Osteoblast (primary cell): Measurements from ENCODE around the gene C7orf33. TPM values are rescaled to one million over a fixed set of nuclear protein-coding genes. Genes with fewer than 3 reads are reported as not detected.
A peak's percentile ranks its signal among the peaks of the same experiment; 100 is the strongest.

ENCODE experiments used
- DNase-seq: peaks from one replicate; pipeline ENCODE4 v3.0.0; 2011; ENCODE audit warnings: low spot score, mixed read lengths; ENCODE audit not compliant: insufficient read length; ENCODE audit errors: missing footprints
- H2AFZ ChIP-seq: 2 replicates; pipeline ENCODE4 v1.6.0; 2011; ENCODE audit warnings: mild to moderate bottlenecking, low read length
- H3K27ac ChIP-seq: 2 replicates; pipeline ENCODE4 v1.5.1; 2011; ENCODE audit warnings: mild to moderate bottlenecking, low read depth, low read length, moderate library complexity
- H3K27me3 ChIP-seq: 2 replicates; pipeline ENCODE4 v1.6.0; 2012; ENCODE audit warnings: mild to moderate bottlenecking, control low read depth, inconsistent platforms, low read length, moderate library complexity; ENCODE audit not compliant: insufficient read depth
- H3K36me3 ChIP-seq: 2 replicates; pipeline ENCODE4 v1.5.1; 2011; ENCODE audit warnings: mild to moderate bottlenecking, low read length, control low read depth, moderate library complexity; ENCODE audit not compliant: insufficient read depth
- H3K4me1 ChIP-seq: 2 replicates; pipeline ENCODE4 v1.5.1; 2011; ENCODE audit warnings: mild to moderate bottlenecking, low read length, control low read depth, moderate library complexity; ENCODE audit not compliant: insufficient read depth
- H3K4me2 ChIP-seq: 2 replicates; pipeline ENCODE4 v1.6.0; 2011; ENCODE audit warnings: mild to moderate bottlenecking, low read length; ENCODE audit not compliant: insufficient read depth
- H3K4me3 ChIP-seq: fragments of 200-600 bp; sonication (generic); 3 replicates; pipeline ENCODE4 v1.5.1; 2012; ENCODE audit warnings: mild to moderate bottlenecking, low read length, inconsistent platforms; ENCODE audit not compliant: insufficient read depth
- H3K79me2 ChIP-seq: 2 replicates; pipeline ENCODE4 v1.6.0; 2012; ENCODE audit warnings: mild to moderate bottlenecking, low read length, control low read depth, inconsistent platforms; ENCODE audit not compliant: insufficient read depth
- H3K9me3 ChIP-seq: 2 replicates; pipeline ENCODE4 v1.5.1; 2011; ENCODE audit warnings: low read depth, low read length, control low read depth
- H4K20me1 ChIP-seq: 2 replicates; pipeline ENCODE4 v1.6.0; 2012; ENCODE audit warnings: mild to moderate bottlenecking, low read length, control low read depth; ENCODE audit not compliant: insufficient read depth
- CTCF ChIP-seq: IDR thresholded peaks from 2 replicates; pipeline ENCODE4 v1.5.1; 2011; ENCODE audit warnings: mild to moderate bottlenecking, low read depth, low read length, moderate library complexity; ENCODE audit errors: extremely low read depth
- total RNA-seq: library from RNA; depleted of rRNA; stranded (reverse); fragments of >200 nt; gene quantifications from 2 replicates; pipeline ENCODE4 v1.2.3, GENCODE V29; 2012

Gene C7orf33
- total RNA-seq, 1 donor: not detected

- no peaks in the 10 kb centered on the region for H3K79me2 ChIP-seq
- no peak overlapping the region for H3K4me3 ChIP-seq
- peaks cover 2% of the 10 kb centered on the region for H3K27me3 ChIP-seq
- no peaks in the 10 kb centered on the region for H4K20me1 ChIP-seq
- H3K4me2 ChIP-seq: no peak overlapping the region
- H3K36me3 ChIP-seq: no peaks in the 10 kb centered on the region
- TF ChIP-seq CTCF: no peak
- no peaks in the 10 kb centered on the region for H3K4me1 ChIP-seq
- no peak overlapping the region for H3K27ac ChIP-seq
- no peak for DNase-seq
- H2AFZ ChIP-seq: no peak overlapping the region
- H3K9me3 ChIP-seq: no peaks in the 10 kb centered on the region
Measured at GRCh38 chr7:148579366-148579765, 11.2 kb upstream of the C7orf33 start.

DNA sequence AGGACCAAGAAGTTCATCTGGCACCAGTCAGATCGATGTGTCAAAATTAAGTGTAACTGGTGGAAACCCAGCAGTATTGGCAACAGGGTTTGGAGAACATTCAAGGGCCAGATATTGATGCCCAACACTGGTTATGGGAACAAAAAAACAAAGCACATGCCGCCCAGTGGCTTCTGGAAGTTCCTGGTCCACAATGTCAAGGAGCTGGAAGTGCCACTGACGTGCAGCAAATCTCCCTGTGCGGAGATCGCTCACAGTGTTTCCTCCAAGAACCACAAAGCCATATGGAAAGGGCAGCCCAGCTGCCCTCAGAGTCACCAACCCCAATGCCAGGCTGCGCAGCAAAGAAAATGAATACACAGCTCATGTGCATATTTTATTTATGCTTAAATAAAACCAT, 10.1 kb upstream of the C7orf33 start:
- Histone ChIP-seq H3K9me3 (no peaks in the 10 kb centered on the region), H3K27me3 (peaks cover 10% of the 10 kb centered on the region), H3K27ac (no peak overlapping the region), H3K4me1 (no peaks in the 10 kb centered on the region), H2AFZ (no peak overlapping the region), H3K36me3 (no peaks in the 10 kb centered on the region), H3K4me2 (no peak overlapping the region), H3K4me3 (no peak overlapping the region), H4K20me1 (no peaks in the 10 kb centered on the region), H3K79me2 (no peaks in the 10 kb centered on the region)
- no peak for TF ChIP-seq CTCF
- no peak for DNase-seq

DNA sequence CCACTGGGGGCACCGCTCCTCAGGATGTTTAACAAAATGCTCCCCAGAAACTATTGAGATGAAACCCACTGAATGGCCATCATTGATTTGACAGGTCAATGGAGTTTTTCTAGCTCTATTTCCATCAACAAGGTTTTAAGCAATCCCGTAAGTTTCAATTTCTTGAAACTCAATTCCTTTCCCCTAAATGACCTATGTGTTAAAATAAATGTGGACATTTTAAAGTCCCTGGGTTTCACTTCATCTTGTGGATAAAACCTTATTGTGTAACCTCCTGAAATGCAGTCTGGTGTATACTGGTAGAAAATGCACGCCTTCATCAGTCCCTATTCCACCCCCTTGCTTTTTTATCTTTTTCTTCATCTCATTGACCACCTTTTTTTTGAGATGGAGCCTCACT, 8.9 kb upstream of the C7orf33 start:
- no peaks in the 10 kb centered on the region for H3K9me3 ChIP-seq
- no peak overlapping the region for H3K4me2 ChIP-seq
- DNase-seq: no peak
- H3K79me2 ChIP-seq: no peaks in the 10 kb centered on the region
- H3K27me3 ChIP-seq: peaks cover 10% of the 10 kb centered on the region
- no peaks in the 10 kb centered on the region for H3K4me1 ChIP-seq
- no peaks in the 10 kb centered on the region for H4K20me1 ChIP-seq
- no peak overlapping the region for H2AFZ ChIP-seq
- H3K36me3 ChIP-seq: no peaks in the 10 kb centered on the region
- H3K4me3 ChIP-seq: no peak overlapping the region
- peak; percentile 15 for TF ChIP-seq CTCF
- H3K27ac ChIP-seq: no peak overlapping the region

DNA sequence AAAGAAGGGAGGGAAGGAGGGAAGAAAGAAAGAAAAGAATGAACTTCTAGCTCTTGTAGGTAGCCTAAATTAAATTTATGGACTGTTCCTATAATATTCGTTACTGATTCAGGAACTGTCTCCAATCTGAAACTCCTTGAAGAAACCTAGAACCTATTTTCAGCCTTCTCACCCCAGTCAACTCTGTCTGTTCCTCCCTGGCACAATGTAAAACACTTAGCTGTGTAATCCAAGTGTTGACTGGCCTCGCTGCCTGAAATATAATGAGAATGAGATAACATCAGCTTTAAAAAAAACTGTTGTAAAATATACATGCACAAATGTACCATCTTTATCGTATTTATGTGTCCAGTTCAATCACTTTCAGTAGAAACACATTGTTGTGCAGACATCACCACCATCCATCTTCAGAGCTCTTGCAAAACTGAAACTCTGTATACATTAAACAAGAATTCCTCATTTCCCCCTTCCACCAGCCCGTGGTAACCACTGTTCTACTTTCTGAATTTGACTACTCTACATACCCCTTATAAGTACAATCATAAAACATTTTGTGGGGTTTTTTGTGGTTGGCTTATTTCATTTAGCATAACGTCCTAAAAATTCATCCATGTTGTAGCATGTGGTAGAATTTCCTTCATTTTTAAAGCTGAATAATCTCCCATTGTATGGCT, 6.3 kb upstream of the C7orf33 start:
- Histone ChIP-seq H3K27ac (no peak overlapping the region), H3K4me2 (no peak overlapping the region), H3K79me2 (no peaks in the 10 kb centered on the region), H3K4me1 (no peaks in the 10 kb centered on the region), H4K20me1 (no peaks in the 10 kb centered on the region), H2AFZ (no peak overlapping the region), H3K36me3 (no peaks in the 10 kb centered on the region), H3K27me3 (peaks cover 19% of the 10 kb centered on the region), H3K4me3 (no peak overlapping the region), H3K9me3 (no peaks in the 10 kb centered on the region)
- DNase-seq: no peak
- no peak for TF ChIP-seq CTCF
